ENCODE data around the gene DDX18. TPM values are rescaled to one million over a fixed set of nuclear protein-coding genes. Genes with fewer than 3 reads are reported as not detected.

DDX18 gene
- polyA plus RNA-seq, 1 donor from 2014 or later = 44.3 TPM

DNA sequence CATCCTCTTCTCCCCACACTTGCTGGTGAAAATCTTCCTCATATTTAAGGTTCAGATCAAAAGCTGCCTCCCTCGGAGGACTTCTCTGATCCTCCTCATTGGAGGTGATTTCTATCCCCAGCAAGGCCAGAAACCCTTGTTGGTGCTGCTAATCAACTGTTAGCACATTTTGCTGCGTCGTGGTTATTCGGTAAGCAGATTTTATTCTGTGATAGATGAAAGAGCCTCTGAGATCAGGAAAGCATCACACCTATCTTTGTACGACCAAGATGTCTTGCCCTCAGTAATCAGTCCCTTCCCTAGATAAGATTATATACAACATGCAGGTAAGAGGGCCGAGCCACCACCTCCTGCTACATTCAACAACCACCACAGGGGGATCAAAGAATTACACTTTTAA lies 40.1 kb downstream of the DDX18 start:
- H3K9me3 Mint-ChIP-seq = peaks cover 0 to 2% (median 0%) of the 10 kb centered on the region in 3 donors
- no peak overlapping the region for H3K27ac Mint-ChIP-seq
- H3K36me3 Mint-ChIP-seq = peaks cover 2% of the 10 kb centered on the region
- H3K4me1 Mint-ChIP-seq = no peaks in the 10 kb centered on the region
- H3K4me3 Mint-ChIP-seq = no peak overlapping the region
- H3K27me3 Mint-ChIP-seq = peaks cover 7% of the 10 kb centered on the region

GRCh38 chr2:117855886-117856285 lies 41.4 kb downstream of the DDX18 start:
- Mint-ChIP-seq H3K4me3 (no peak overlapping the region), H3K27ac (no peak overlapping the region), H3K27me3 (peaks cover 5% of the 10 kb centered on the region), H3K4me1 (no peaks in the 10 kb centered on the region), H3K9me3 (peaks cover 0 to 2% (median 0%) of the 10 kb centered on the region in 3 donors), H3K36me3 (no peaks in the 10 kb centered on the region)

DNA sequence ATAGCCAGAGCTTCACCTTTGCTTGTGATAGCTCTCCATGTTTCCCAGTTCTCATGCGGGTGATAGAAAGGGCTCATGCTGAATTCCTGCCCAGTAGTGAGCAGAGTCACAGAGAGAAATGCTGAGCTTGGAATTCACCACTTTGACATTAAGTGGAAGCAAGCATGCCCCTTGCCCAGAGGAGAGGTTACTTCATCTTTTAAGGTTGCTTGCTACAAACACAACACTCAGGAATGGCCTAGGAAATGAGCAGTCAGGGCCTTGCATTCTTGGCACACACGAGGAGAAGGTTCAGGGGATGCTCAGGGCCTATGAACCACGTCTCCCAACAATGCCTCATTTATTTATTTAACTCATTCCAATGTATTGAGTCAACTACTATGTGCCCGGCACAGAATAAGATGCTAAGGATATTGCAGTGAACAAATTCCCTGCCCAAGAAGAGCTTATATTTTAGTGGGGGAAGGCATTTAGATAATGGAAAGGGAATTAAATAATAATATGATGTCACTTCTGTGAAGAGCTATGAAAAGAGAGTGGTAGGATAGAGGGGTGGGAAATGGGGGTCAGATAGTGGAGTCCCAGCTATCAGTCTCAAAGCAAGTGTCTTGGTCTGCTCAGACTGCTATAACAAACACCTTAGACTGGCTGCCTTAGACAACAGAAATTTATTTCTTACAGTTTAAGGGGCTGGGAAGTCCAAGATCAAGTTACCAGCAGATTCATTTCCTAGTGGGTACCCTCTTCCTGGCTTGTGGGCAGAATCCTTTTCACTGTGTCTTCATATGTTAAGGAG lies 42.1 kb downstream of the DDX18 start:
- Mint-ChIP-seq H3K9me3 (peaks cover 0 to 2% (median 0%) of the 10 kb centered on the region in 3 donors), H3K36me3 (no peaks in the 10 kb centered on the region)

DNA sequence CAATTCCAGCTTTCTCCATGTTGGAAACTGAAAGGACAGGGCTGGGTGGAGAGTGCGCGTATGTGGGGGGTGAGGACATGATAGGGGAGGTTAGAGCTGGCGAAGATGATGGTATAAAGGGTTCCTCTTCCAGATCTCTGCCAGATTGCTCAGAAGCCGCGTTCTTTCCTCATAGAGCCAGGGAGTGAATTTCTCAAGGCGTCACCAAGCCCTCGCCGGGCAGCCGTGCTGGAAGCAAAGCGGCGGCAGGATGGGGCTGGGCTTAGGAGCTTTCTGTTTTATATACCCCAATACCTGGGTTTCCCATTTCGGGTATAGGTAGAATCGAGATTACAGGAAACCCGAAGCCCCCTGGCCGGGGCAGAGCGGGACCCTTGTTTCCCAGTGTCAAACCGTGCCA lies 43.8 kb downstream of the DDX18 start:
- Mint-ChIP-seq H3K4me3 (no peak overlapping the region), H3K36me3 (no peaks in the 10 kb centered on the region), H3K4me1 (no peaks in the 10 kb centered on the region), H3K27ac (no peak overlapping the region), H3K27me3 (peaks cover 5% of the 10 kb centered on the region), H3K9me3 (peaks cover 0 to 4% (median 2%) of the 10 kb centered on the region in 3 donors)

More for the DNA sequence above, 42.1 kb downstream of the DDX18 start:
- no peaks in the 10 kb centered on the region for H3K4me1 Mint-ChIP-seq
- H3K27ac Mint-ChIP-seq = no peak overlapping the region
- H3K27me3 Mint-ChIP-seq = peaks cover 5% of the 10 kb centered on the region
- H3K4me3 Mint-ChIP-seq = no peak overlapping the region

GRCh38 chr2:117858892-117859531 lies 44.5 kb downstream of the DDX18 start:
- Mint-ChIP-seq H3K9me3 (peaks cover 0 to 4% (median 2%) of the 10 kb centered on the region in 3 donors), H3K27me3 (peaks cover 5% of the 10 kb centered on the region), H3K4me3 (no peak overlapping the region), H3K36me3 (peaks cover 2% of the 10 kb centered on the region), H3K4me1 (no peaks in the 10 kb centered on the region), H3K27ac (no peak overlapping the region)

- Mint-ChIP-seq H3K9me3 (peaks cover 0 to 4% (median under 1%) of the 10 kb centered on the region in 3 donors), H3K27me3 (peaks cover 5% of the 10 kb centered on the region), H3K36me3 (peaks cover 2% of the 10 kb centered on the region), H3K4me3 (no peak overlapping the region), H3K27ac (no peak overlapping the region), H3K4me1 (no peaks in the 10 kb centered on the region)
Observed at GRCh38 chr2:117859532-117859911, 45.0 kb downstream of the DDX18 start.

- Mint-ChIP-seq H3K9me3 (peaks cover 0 to 4% (median 0%) of the 10 kb centered on the region in 3 donors), H3K4me1 (no peaks in the 10 kb centered on the region), H3K36me3 (peaks cover 2% of the 10 kb centered on the region), H3K27me3 (peaks cover 5% of the 10 kb centered on the region), H3K4me3 (no peak overlapping the region), H3K27ac (peak overlapping the region in 1 of 3 donors; percentile 35)
Observed at GRCh38 chr2:117859924-117860647, 45.6 kb downstream of the DDX18 start.

DNA sequence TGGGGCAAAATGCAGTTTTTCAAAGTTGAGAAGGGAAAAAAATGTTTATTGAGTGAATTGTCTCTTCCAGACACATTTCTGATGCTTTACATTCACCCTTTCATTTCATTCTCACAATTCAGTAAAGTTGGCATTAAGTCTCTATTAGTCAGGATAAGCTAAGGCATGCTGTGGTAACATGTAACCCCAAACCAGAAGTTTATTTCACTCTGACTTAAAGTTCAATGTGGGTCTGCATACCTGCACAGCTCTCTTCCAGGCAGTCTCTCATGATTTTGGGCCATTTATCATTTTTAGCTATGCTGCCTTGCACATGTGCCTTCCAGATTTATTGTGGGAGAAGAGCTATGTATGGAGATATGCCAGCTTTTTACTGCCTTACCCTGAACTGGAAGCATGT lies 48.0 kb downstream of the DDX18 start:
- H3K4me1 Mint-ChIP-seq = no peaks in the 10 kb centered on the region
- peaks cover 0 to 4% (median 2%) of the 10 kb centered on the region in 3 donors for H3K9me3 Mint-ChIP-seq
- peaks cover 2% of the 10 kb centered on the region for H3K36me3 Mint-ChIP-seq
- H3K4me3 Mint-ChIP-seq = peak overlapping the region in 1 of 4 donors; percentile 41
- H3K27me3 Mint-ChIP-seq = no peaks in the 10 kb centered on the region
- H3K27ac Mint-ChIP-seq = no peak overlapping the region

DNA sequence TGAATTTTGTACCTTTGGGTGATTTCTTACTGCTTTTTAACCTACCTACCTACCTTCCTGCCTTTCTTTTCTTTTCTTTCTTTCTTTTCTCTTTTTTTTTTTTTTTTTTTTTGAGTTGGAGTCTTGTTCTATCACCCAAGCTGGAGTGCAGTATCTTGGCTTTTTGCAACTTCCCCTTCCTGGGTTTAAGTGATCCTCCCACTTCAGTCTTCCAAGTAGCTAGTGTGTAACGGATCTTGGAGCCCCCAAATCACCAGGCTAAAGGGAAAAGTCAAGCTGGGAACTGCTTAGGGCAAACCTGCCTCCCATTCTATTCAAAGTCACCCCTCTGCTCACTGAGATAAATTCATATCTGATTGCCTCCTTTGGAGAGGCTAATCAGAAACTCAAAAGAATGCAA lies 61.3 kb downstream of the DDX18 start:
- Mint-ChIP-seq H3K9me3 (peaks cover 0 to 2% (median 0%) of the 10 kb centered on the region in 3 donors), H3K4me1 (no peaks in the 10 kb centered on the region), H3K27ac (no peak overlapping the region), H3K4me3 (no peak overlapping the region), H3K36me3 (peaks cover 3% of the 10 kb centered on the region), H3K27me3 (peaks cover 11% of the 10 kb centered on the region)

GRCh38 chr2:117879003-117879402 lies 64.5 kb downstream of the DDX18 start:
- no peak overlapping the region for H3K4me3 Mint-ChIP-seq
- H3K4me1 Mint-ChIP-seq = no peaks in the 10 kb centered on the region
- peaks cover 0 to 9% (median 7%) of the 10 kb centered on the region in 3 donors for H3K9me3 Mint-ChIP-seq
- no peak overlapping the region for H3K27ac Mint-ChIP-seq
- peaks cover 3% of the 10 kb centered on the region for H3K36me3 Mint-ChIP-seq
- peaks cover 15% of the 10 kb centered on the region for H3K27me3 Mint-ChIP-seq

Other genes with a start within 250 kb of the DDX18 start
- gene CCDC93, start 199.4 kb downstream of the DDX18 start, polyA plus RNA-seq = 11.7 TPM